H9 (cell line): ENCODE data around the gene HPGDS. TPM values are rescaled to one million over a fixed set of nuclear protein-coding genes. Genes with fewer than 3 reads are reported as not detected.

Experiments
- DNase-seq: peaks from one replicate; pipeline ENCODE4 v3.0.0-alpha.2; 2017
- H2AFZ ChIP-seq: one replicate; pipeline ENCODE4 v1.6.1; 2013; ENCODE audit warnings: mild to moderate bottlenecking, low read length, control low read depth, moderate library complexity
- H2AK5ac ChIP-seq: 2 replicates; pipeline ENCODE4 v1.6.1; 2013; ENCODE audit warnings: low read length, control low read depth, mixed read lengths; ENCODE audit not compliant: insufficient read length
- H2BK120ac ChIP-seq: one replicate; pipeline ENCODE4 v1.6.1; 2013; ENCODE audit warnings: low read depth, mild to moderate bottlenecking, low read length, control low read depth, inconsistent platforms; ENCODE audit not compliant: poor library complexity, severe bottlenecking
- H2BK12ac ChIP-seq: 2 replicates; pipeline ENCODE4 v1.6.1; 2013; ENCODE audit warnings: low read length, control low read depth, mixed read lengths, low read depth; ENCODE audit not compliant: insufficient read length
- H2BK15ac ChIP-seq: 2 replicates; pipeline ENCODE4 v1.6.1; 2013; ENCODE audit warnings: low read depth, low read length, control low read depth
- H2BK20ac ChIP-seq: one replicate; pipeline ENCODE4 v1.6.1; 2013; ENCODE audit warnings: low read depth, mild to moderate bottlenecking, low read length, control low read depth, inconsistent platforms; ENCODE audit not compliant: poor library complexity, severe bottlenecking
- H2BK5ac ChIP-seq: 2 replicates; pipeline ENCODE4 v1.6.1; 2013; ENCODE audit warnings: low read length, control low read depth, mixed read lengths; ENCODE audit not compliant: insufficient read length
- H3K14ac ChIP-seq: 2 replicates; pipeline ENCODE4 v1.6.1; 2013; ENCODE audit warnings: low read length, control low read depth; ENCODE audit not compliant: insufficient read depth
- H3K18ac ChIP-seq: 2 replicates; pipeline ENCODE4 v1.6.1; 2013; ENCODE audit warnings: low read depth, mild to moderate bottlenecking, mixed read lengths, low read length, control low read depth; ENCODE audit not compliant: insufficient read length
- H3K23ac ChIP-seq: 2 replicates; pipeline ENCODE4 v1.6.1; 2013; ENCODE audit warnings: low read length, control low read depth, mixed read lengths, low read depth; ENCODE audit not compliant: insufficient read length
- H3K23me2 ChIP-seq: 2 replicates; pipeline ENCODE4 v1.6.1; 2013; ENCODE audit warnings: low read depth, mild to moderate bottlenecking, mixed read lengths, low read length, control low read depth; ENCODE audit not compliant: insufficient read length, poor library complexity, severe bottlenecking
- H3K27ac ChIP-seq: 2 replicates; pipeline ENCODE4 v1.5.1; 2013; ENCODE audit warnings: low read length, control low read depth, mixed read lengths, low read depth; ENCODE audit not compliant: insufficient read length
- H3K27me3 ChIP-seq: 2 replicates; pipeline ENCODE4 v1.6.1; 2013; ENCODE audit warnings: low read length, control low read depth, inconsistent platforms; ENCODE audit not compliant: insufficient read depth
- H3K4ac ChIP-seq: 2 replicates; pipeline ENCODE4 v1.6.1; 2013; ENCODE audit warnings: low read depth, mild to moderate bottlenecking, control low read depth, inconsistent platforms, low read length, moderate library complexity
- H3K4me1 ChIP-seq: 2 replicates; pipeline ENCODE4 v1.6.1; 2013; ENCODE audit warnings: low read length, control low read depth, inconsistent platforms; ENCODE audit not compliant: insufficient read depth
- H3K4me2 ChIP-seq: 2 replicates; pipeline ENCODE4 v1.6.1; 2013; ENCODE audit warnings: low read length, control low read depth, mixed read lengths; ENCODE audit not compliant: insufficient read length, insufficient read depth
- H3K56ac ChIP-seq: 2 replicates; pipeline ENCODE4 v1.6.1; 2013; ENCODE audit warnings: low read depth, mild to moderate bottlenecking, mixed read lengths, low read length, control low read depth; ENCODE audit not compliant: insufficient read length
- H3K79me1 ChIP-seq: 2 replicates; pipeline ENCODE4 v1.6.1; 2013; ENCODE audit warnings: low read depth, mild to moderate bottlenecking, moderate library complexity, low read length, control low read depth, inconsistent platforms; ENCODE audit not compliant: insufficient read depth, poor library complexity, severe bottlenecking
- H3K79me2 ChIP-seq: 2 replicates; pipeline ENCODE4 v1.6.1; 2013; ENCODE audit warnings: low read length, control low read depth, inconsistent platforms; ENCODE audit not compliant: insufficient read depth
- H3K9ac ChIP-seq: 2 replicates; pipeline ENCODE4 v1.6.1; 2013; ENCODE audit warnings: low read length, control low read depth, mixed read lengths; ENCODE audit not compliant: insufficient read length; ENCODE audit errors: extremely low read depth
- H3K9me3 ChIP-seq: one replicate; pipeline ENCODE4 v1.6.1; 2013; ENCODE audit warnings: low read depth, low read length, inconsistent platforms; ENCODE audit not compliant: control insufficient read depth
- H3T11ph ChIP-seq: one replicate; pipeline ENCODE4 v1.6.1; 2013; ENCODE audit warnings: mild to moderate bottlenecking, low read length, control low read depth, inconsistent platforms
- H4K20me1 ChIP-seq: one replicate; pipeline ENCODE4 v1.6.1; 2013; ENCODE audit not compliant: control insufficient read depth, insufficient read length, insufficient read depth
- H4K5ac ChIP-seq: 2 replicates; pipeline ENCODE4 v1.6.1; 2013; ENCODE audit warnings: low read depth, mild to moderate bottlenecking, mixed read lengths, low read length, control low read depth; ENCODE audit not compliant: insufficient read length
- H4K8ac ChIP-seq: replicated peaks from 2 replicates; pipeline ENCODE4 v1.6.1; 2013; ENCODE audit warnings: low read length, control low read depth, mixed read lengths, low read depth; ENCODE audit not compliant: insufficient read length
- H4K91ac ChIP-seq: 2 replicates; pipeline ENCODE4 v1.6.1; 2013; ENCODE audit warnings: low read depth, mild to moderate bottlenecking, moderate library complexity, mixed read lengths, low read length, control low read depth; ENCODE audit not compliant: insufficient read length
- H3K27ac Mint-ChIP-seq, 3 experiments: 2 replicates in 2 of 3; 3 replicates in 1 of 3; pipeline ENCODE4 v1.8.0; 2020 to 2021; ENCODE audit warnings: mixed read lengths in 3 of 3, mild to moderate bottlenecking in 1 of 3, moderate library complexity in 1 of 3
- H3K27me3 Mint-ChIP-seq: 2 replicates; pipeline ENCODE4 v1.8.0; 2021; ENCODE audit warnings: low read depth, mild to moderate bottlenecking, moderate library complexity, mixed read lengths
- H3K36me3 Mint-ChIP-seq, 3 experiments: 2 replicates in 2 of 3; 3 replicates in 1 of 3; pipeline ENCODE4 v1.8.0; 2020 to 2021; ENCODE audit warnings: low read depth in 3 of 3, mixed read lengths in 3 of 3; ENCODE audit not compliant: insufficient read depth in 1 of 3
- H3K4me1 Mint-ChIP-seq, 2 experiments: 2 replicates each; pipeline ENCODE4 v1.8.0; 2020; ENCODE audit warnings: mixed read lengths in 2 of 2
- H3K4me3 Mint-ChIP-seq, 2 experiments: 2 replicates in 1 of 2; 3 replicates in 1 of 2; pipeline ENCODE4 v1.8.0; 2020 to 2021; ENCODE audit warnings: mild to moderate bottlenecking in 2 of 2, mixed read lengths in 2 of 2, moderate library complexity in 1 of 2
- H3K9me3 Mint-ChIP-seq, 2 experiments: 2 replicates in 1 of 2; 3 replicates in 1 of 2; pipeline ENCODE4 v1.8.0; 2020; ENCODE audit warnings: mild to moderate bottlenecking in 2 of 2, mixed read lengths in 2 of 2, moderate library complexity in 1 of 2
- WGBS: extraction: QIAGEN DNeasy Blood & Tissue Kit; methylation state at CpG from one replicate; pipeline ENCODE4 v1.1.7; 2013; ENCODE audit warnings: missing lambda C conversion rate, low lambda C conversion rate, mixed read lengths; ENCODE audit not compliant: insufficient read length; ENCODE audit errors: extremely low coverage; 5-methylcytosine and 5-hydroxymethylcytosine counted together
- total RNA-seq: library from RNA; stranded (reverse); gene quantifications from 2 replicates; pipeline ENCODE4 v1.2.1, GENCODE V29; 2021
- TF ChIP-seq, protein P1 (sequence below): fragments of 200-600 bp; sonication (generic); conservative IDR thresholded peaks from 3 replicates; pipeline ENCODE4 v1.8.0; 2021; ENCODE audit warnings: antibody characterized with exemption, mild to moderate bottlenecking

Gene HPGDS
- total RNA-seq, 1 experiment from 2014 or later: not detected

DNA sequence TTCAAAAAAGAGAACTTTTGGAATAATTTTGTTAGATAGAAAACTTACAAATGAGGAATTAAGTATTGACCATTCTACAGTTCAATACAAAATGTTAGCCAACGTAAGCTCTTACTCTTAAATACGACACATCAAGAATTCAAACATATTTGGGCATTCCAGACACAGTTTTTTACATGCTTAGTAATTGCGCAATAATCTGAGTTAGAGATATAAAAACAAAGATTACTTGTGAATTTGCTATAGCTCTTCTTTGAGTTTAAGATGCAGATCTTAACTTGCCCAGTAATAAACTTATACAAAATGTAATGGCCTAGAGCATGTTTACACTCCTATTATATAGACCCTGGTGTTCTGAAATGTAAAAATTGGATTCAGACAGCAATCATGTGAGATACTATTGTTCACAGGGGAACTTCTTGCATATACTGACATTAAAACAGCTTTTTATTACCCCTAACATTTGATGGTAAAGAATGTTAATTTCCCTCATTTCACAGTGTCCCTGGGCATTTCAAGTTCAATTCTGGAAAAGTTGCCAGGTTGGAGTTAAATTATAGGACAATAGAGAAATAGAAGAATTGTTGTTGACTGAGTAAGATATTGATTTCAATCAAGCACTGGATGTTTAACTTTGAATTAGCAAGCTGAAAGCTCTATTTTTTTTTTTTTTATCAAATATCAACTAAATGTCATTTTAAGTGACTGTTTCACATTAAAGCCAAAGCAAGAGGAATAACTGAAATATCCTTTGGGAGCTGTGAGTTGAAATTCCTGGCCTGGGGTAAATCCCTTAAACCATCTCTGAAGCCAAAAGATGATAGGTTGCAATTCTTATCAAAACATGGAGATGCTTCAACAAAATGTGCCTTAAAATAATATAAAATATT, 910 bp downstream of the HPGDS start:
- Histone ChIP-seq H2AFZ (no peak overlapping the region), H2BK12ac (no peak overlapping the region), H3T11ph (no peak overlapping the region), H3K14ac (no peak overlapping the region), H3K4ac (no peak overlapping the region), H2BK120ac (no peak overlapping the region), H3K4me1 (no peaks in the 10 kb centered on the region), H4K91ac (no peak overlapping the region), H3K9me3 (no peaks in the 10 kb centered on the region), H3K4me2 (no peak overlapping the region), H4K5ac (no peak overlapping the region), H2BK15ac (no peak overlapping the region), H3K79me2 (no peaks in the 10 kb centered on the region), H3K9ac (no peak overlapping the region), H3K79me1 (no peaks in the 10 kb centered on the region), H3K27ac (no peak overlapping the region), H2BK5ac (no peak overlapping the region), H2BK20ac (no peak overlapping the region), H3K23ac (no peak overlapping the region), H4K20me1 (no peaks in the 10 kb centered on the region), H4K8ac (no peak overlapping the region), H3K27me3 (no peaks in the 10 kb centered on the region), H2AK5ac (no peak overlapping the region), H3K56ac (no peak overlapping the region), H3K23me2 (no peaks in the 10 kb centered on the region), H3K18ac (no peak overlapping the region)
- Mint-ChIP-seq H3K4me1 (no peaks in the 10 kb centered on the region), H3K36me3 (no peaks in the 10 kb centered on the region), H3K4me3 (no peak overlapping the region), H3K27me3 (no peaks in the 10 kb centered on the region), H3K9me3 (no peaks in the 10 kb centered on the region), H3K27ac (no peak overlapping the region)
- TF ChIP-seq, protein P1, sequence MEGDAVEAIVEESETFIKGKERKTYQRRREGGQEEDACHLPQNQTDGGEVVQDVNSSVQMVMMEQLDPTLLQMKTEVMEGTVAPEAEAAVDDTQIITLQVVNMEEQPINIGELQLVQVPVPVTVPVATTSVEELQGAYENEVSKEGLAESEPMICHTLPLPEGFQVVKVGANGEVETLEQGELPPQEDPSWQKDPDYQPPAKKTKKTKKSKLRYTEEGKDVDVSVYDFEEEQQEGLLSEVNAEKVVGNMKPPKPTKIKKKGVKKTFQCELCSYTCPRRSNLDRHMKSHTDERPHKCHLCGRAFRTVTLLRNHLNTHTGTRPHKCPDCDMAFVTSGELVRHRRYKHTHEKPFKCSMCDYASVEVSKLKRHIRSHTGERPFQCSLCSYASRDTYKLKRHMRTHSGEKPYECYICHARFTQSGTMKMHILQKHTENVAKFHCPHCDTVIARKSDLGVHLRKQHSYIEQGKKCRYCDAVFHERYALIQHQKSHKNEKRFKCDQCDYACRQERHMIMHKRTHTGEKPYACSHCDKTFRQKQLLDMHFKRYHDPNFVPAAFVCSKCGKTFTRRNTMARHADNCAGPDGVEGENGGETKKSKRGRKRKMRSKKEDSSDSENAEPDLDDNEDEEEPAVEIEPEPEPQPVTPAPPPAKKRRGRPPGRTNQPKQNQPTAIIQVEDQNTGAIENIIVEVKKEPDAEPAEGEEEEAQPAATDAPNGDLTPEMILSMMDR: no peak
- no CpG with 5 or more reads among the region's 3 CpGs for WGBS
- DNase-seq: no peak
